Measurements from ENCODE around the gene DCAF10.
"Not testable (repeated sequence)": the region's sequence is repeated elsewhere in the genome, so short reads cannot be mapped to it uniquely, and the experiment has no call there.

The DCAF10 gene

DNA sequence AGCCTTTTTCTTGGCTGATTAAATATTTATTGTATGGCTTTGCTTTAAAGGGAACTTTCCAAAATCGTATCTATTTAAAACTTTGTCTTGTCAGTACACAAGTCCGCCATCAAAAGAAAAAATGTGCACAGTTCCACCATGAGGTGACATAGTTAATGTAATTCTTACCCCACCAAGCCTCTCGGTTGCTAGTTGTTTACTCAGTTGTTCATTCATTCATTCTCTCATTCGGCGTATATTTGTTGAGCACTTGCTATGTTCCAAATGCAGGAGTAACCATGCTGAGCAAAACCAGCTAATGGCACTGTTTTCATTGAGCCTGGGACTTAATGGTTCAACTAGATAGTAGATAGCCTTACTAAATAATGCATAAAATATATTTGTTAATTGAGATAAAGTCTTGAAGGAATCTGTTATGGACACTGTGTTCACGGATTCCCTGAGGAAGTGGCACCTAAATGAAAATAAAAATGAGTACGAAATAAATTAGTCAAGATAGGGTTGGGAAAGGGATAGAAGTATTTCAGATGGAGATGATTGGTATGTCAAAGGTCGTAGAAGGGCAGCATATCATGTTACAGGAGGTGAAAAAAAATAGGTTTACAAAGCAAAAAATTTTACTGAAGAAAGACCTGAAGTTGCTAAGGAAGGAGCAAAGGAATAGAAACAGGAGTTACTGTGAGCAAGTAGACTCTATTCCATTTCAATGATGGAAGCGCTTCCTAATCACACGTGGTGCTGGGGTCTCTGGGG is 1.5 kb downstream of the DCAF10 start:
- ChIA-PET CTCF (no interaction called here), POLR2A (interaction anchor here (0.7 to 1.0 kb wide), 2 partner anchors 17 to 210 kb away, joined by 3 to 4 read pairs; partner anchors contain the start of genes EXOSC3 and TOMM5)
- DNase-seq (ENCODE audit: extremely low spot score) = no peak
- no peak for TF ChIP-seq SUZ12 (IDR thresholded peaks at IDR 0.05)
- no peak for TF ChIP-seq HDGF (IDR thresholded peaks at IDR 0.05; ENCODE audit: borderline replicate concordance)
- no peak for TF ChIP-seq LEF1 (IDR thresholded peaks at IDR 0.05; ENCODE audit: borderline replicate concordance)
- no peak for TF ChIP-seq FOXM1 (IDR thresholded peaks at IDR 0.05; ENCODE audit: borderline replicate concordance)
- TF ChIP-seq FOXA1 (IDR thresholded peaks at IDR 0.05) = no peak
- TF ChIP-seq ELF4 (IDR thresholded peaks at IDR 0.05) = no peak
- TF ChIP-seq ZNF384 (IDR thresholded peaks at IDR 0.05) = 0 out of 2 replicates have a peak, but pooled peaks have one; percentile 22
- no peak for TF ChIP-seq CTBP1 (IDR thresholded peaks at IDR 0.05; ENCODE audit: borderline replicate concordance)
- no peak for TF ChIP-seq SP1 (IDR thresholded peaks at IDR 0.05)
- TF ChIP-seq ARNT (IDR thresholded peaks at IDR 0.05) = no peak
- no peak for TF ChIP-seq FOXK2 (IDR thresholded peaks at IDR 0.05)
- 0 out of 2 replicates have a peak, but pooled peaks have one; percentile 5 for TF ChIP-seq L3MBTL2 (conservative IDR thresholded peaks at IDR 0.05)
- no peak for TF ChIP-seq BHLHE40 (IDR thresholded peaks at IDR 0.05; ENCODE audit: borderline replicate concordance)
- no peak for TF ChIP-seq NFRKB (IDR thresholded peaks at IDR 0.05)

DNA sequence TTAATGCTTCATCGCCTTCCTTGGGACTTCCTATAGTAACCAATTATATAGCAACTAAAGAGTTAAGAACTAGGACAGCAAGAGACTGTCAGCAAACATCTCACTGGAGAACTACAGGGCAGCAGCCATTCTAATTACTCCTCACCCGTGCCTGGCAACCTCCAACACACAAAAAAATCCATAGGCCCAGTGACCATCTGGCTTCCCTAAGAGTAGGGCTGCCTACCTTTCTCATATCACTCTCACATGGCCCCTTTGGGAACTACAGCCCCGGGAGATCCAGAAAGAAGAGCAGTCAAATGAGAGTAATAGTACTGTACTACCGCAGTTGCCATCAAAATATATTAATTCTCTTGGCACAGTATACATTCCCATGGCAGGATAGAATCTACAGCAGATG is 5.7 kb downstream of the DCAF10 start:
- DNase-seq (ENCODE audit: extremely low spot score) = no peak
- ChIA-PET CTCF (no interaction called here), POLR2A (no interaction called here)
- TF ChIP-seq CTBP1 (IDR thresholded peaks at IDR 0.05; ENCODE audit: borderline replicate concordance) = no peak
- TF ChIP-seq NFRKB (IDR thresholded peaks at IDR 0.05) = no peak
- no peak for TF ChIP-seq FOXK2 (IDR thresholded peaks at IDR 0.05)
- TF ChIP-seq SP1 (IDR thresholded peaks at IDR 0.05) = no peak
- TF ChIP-seq HDGF (IDR thresholded peaks at IDR 0.05; ENCODE audit: borderline replicate concordance) = no peak
- no peak for TF ChIP-seq FOXA1 (IDR thresholded peaks at IDR 0.05)
- no peak for TF ChIP-seq ELF4 (IDR thresholded peaks at IDR 0.05)
- no peak for TF ChIP-seq L3MBTL2 (conservative IDR thresholded peaks at IDR 0.05)

- DNase-seq (ENCODE audit: extremely low spot score); CTCF ChIA-PET: not testable (repeated sequence)
- POLR2A ChIA-PET = interaction anchor here (1.2 kb wide), 1 partner anchor 9 kb away, joined by 4 read pairs; the partner anchor contains the start of gene DCAF10
Measured at GRCh38 chr9:37809676-37810075, 9.1 kb downstream of the DCAF10 start.

- DNase-seq (ENCODE audit: extremely low spot score) = no peak
- POLR2A ChIA-PET = no interaction called here
Measured at GRCh38 chr9:37811906-37812476, 11.4 kb downstream of the DCAF10 start.

DNA sequence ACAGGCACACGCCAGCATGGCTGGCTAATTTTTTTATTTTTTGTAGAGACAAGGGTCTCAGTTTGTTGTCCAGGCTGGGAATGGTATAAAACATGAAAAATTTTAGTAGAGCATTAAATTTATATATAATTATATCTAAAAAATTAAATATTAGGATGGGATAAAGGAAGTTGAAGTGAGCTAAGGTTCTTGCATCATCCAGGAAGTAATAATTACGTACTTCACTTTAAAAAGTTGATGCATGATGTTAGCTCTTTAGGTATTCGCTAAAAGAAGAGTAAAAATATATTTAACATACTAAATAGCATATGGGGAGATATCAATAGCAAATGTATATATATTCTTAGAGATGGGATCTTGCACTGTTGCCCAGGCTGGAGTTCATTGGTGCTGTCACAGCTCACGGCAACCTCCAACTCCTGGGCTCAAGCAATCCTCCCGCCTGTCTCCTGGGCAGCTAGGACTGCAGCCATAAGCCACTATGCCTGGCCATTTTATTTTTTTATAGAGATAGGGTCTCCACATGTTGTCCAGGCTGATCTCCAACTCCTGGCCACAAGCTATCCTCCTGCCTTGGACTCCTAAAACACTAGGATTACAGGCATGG is 12.3 kb downstream of the DCAF10 start:
- CTCF ChIA-PET = no interaction called here
- DNase-seq (ENCODE audit: extremely low spot score) = no peak
- TF ChIP-seq NFRKB (IDR thresholded peaks at IDR 0.05) (no peak), ARNT (IDR thresholded peaks at IDR 0.05) (no peak), SP1 (IDR thresholded peaks at IDR 0.05) (no peak), L3MBTL2 (conservative IDR thresholded peaks at IDR 0.05) (no peak), TARDBP (IDR thresholded peaks at IDR 0.05) (no peak), ZNF384 (IDR thresholded peaks at IDR 0.05) (no peak), FOXM1 (IDR thresholded peaks at IDR 0.05; ENCODE audit: borderline replicate concordance) (no peak), BHLHE40 (IDR thresholded peaks at IDR 0.05; ENCODE audit: borderline replicate concordance) (no peak), LEF1 (IDR thresholded peaks at IDR 0.05; ENCODE audit: borderline replicate concordance) (no peak), SUZ12 (IDR thresholded peaks at IDR 0.05) (no peak), HDGF (IDR thresholded peaks at IDR 0.05; ENCODE audit: borderline replicate concordance) (no peak), FOXK2 (IDR thresholded peaks at IDR 0.05) (no peak), ELF4 (IDR thresholded peaks at IDR 0.05) (no peak)
- TF ChIP-seq, protein P1, sequence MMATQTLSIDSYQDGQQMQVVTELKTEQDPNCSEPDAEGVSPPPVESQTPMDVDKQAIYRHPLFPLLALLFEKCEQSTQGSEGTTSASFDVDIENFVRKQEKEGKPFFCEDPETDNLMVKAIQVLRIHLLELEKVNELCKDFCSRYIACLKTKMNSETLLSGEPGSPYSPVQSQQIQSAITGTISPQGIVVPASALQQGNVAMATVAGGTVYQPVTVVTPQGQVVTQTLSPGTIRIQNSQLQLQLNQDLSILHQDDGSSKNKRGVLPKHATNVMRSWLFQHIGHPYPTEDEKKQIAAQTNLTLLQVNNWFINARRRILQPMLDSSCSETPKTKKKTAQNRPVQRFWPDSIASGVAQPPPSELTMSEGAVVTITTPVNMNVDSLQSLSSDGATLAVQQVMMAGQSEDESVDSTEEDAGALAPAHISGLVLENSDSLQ (IDR thresholded peaks at IDR 0.05) = no peak
- POLR2A ChIA-PET = no interaction called here

More at GRCh38 chr9:37811906-37812476, 11.4 kb downstream of the DCAF10 start:
- CTCF ChIA-PET = no interaction called here
- TF ChIP-seq ARNT (IDR thresholded peaks at IDR 0.05) (no peak), FOXM1 (IDR thresholded peaks at IDR 0.05; ENCODE audit: borderline replicate concordance) (no peak), LEF1 (IDR thresholded peaks at IDR 0.05; ENCODE audit: borderline replicate concordance) (no peak), ZNF384 (IDR thresholded peaks at IDR 0.05) (no peak), SUZ12 (IDR thresholded peaks at IDR 0.05) (no peak), HDGF (IDR thresholded peaks at IDR 0.05; ENCODE audit: borderline replicate concordance) (no peak), BHLHE40 (IDR thresholded peaks at IDR 0.05; ENCODE audit: borderline replicate concordance) (no peak), FOXK2 (IDR thresholded peaks at IDR 0.05) (no peak), SP1 (IDR thresholded peaks at IDR 0.05) (no peak)
- TF ChIP-seq, protein P1 (IDR thresholded peaks at IDR 0.05) = no peak

DNA sequence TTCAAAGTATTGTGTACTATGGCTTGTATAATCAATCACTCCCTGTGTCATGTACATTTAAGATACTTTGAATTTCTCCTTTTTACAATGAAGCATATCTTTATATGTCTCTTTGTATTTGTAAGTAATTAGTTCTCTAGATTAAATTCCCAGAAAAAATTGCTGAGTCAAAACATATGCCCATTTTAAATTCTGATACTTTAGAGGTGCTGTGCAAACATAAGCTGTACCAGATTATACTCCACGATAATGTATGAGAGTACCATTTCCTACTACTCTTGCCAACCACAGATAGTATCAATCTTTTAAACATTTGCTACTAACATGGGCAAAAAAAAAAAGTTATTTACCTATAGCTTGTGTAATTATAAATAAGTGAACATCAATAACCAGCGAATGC is 18.3 kb downstream of the DCAF10 start:
- POLR2A ChIA-PET = no interaction called here
- TF ChIP-seq SP1 (IDR thresholded peaks at IDR 0.05) (no peak), CTBP1 (IDR thresholded peaks at IDR 0.05; ENCODE audit: borderline replicate concordance) (no peak), L3MBTL2 (conservative IDR thresholded peaks at IDR 0.05) (no peak), SUZ12 (IDR thresholded peaks at IDR 0.05) (no peak), LEF1 (IDR thresholded peaks at IDR 0.05; ENCODE audit: borderline replicate concordance) (no peak), FOXK2 (IDR thresholded peaks at IDR 0.05) (no peak), ARNT (IDR thresholded peaks at IDR 0.05) (no peak), ELF4 (IDR thresholded peaks at IDR 0.05) (no peak), NFRKB (IDR thresholded peaks at IDR 0.05) (no peak), TARDBP (IDR thresholded peaks at IDR 0.05) (no peak), ZNF384 (IDR thresholded peaks at IDR 0.05) (no peak), FOXM1 (IDR thresholded peaks at IDR 0.05; ENCODE audit: borderline replicate concordance) (no peak)
- TF ChIP-seq, protein P1 (IDR thresholded peaks at IDR 0.05) = no peak
- CTCF ChIA-PET = no interaction called here
- no peak for DNase-seq (ENCODE audit: extremely low spot score)

Measured in HEK293T (cell line).